ENCODE measurements around the gene SRPRB.

GRCh38 chr3:133788024-133788423 is 17.6 kb upstream of the SRPRB start:
- TF ChIP-seq CTCF (conservative IDR thresholded peaks at IDR 0.05; ENCODE audit: low read depth in 2 of 2) (no peak), EZH2 (IDR thresholded peaks at IDR 0.05; ENCODE audit: low read depth, unreplicated experiment) (no peak), ZNF462 (CRISPR knock-in tag; IDR thresholded peaks at IDR 0.05) (no peak), EZH2phosphoT487 (IDR thresholded peaks at IDR 0.05; ENCODE audit: unreplicated experiment) (no peak), POLR2AphosphoS5 (IDR thresholded peaks at IDR 0.05; ENCODE audit: low read depth) (no peak), CREB1 (CRISPR knock-in tag; IDR thresholded peaks at IDR 0.05; ENCODE audit: low read depth) (no peak), JUNB (IDR thresholded peaks at IDR 0.05; ENCODE audit: unreplicated experiment) (no peak)
